IPS DF 19.7 (cell line): ENCODE measurements around the gene CIDEC.
"Not testable (repeated sequence)": the region's sequence is repeated elsewhere in the genome, so short reads cannot be mapped to it uniquely, and the experiment has no call there.

Experiments
- DNase-seq: peaks from one replicate; pipeline ENCODE4 v3.0.0-alpha.2; 2013; ENCODE audit warnings: low read depth, low spot score

The CIDEC gene

DNA sequence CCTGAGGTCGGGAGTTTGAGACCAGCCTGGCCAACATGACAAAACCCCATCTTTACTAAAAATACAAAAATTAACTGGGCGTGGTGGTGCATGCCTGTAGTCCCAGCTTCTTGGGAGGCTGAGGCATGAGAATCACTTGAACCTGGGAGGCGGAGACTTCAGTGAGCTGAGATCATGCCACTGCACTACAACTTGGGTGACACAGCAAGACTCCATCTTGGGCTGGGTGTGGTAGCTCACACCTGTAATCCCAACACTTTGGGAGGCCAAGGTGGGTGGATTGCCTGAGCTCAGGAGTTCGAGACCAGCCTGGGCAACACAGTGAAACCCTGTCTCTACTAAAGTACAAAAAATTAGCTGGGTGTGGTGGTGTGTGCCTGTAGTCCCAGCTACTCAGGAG, 3.8 kb downstream of the CIDEC start:
- DNase-seq: not testable (repeated sequence)

DNA sequence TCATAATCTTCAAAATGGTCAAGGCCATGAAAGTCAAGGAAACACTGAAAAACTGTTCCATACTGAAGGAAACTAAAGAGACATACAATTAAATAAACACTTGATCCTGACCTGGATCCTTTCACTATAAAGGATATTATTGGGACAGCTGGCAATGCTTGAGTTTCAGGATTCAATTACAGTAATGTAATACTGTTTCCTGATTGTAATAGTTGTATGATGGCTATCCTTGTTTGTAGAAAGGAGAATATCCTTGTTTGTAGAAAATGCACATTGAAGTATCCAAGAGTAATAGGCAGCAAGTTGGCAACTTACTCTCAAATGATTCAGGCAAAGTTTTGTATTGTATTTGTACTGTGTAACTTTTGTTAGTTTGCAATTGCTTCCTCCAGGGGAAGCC, 4.6 kb downstream of the CIDEC start:
- no peak for DNase-seq

- not testable (repeated sequence) for DNase-seq
These were observed 8.0 kb downstream of the CIDEC start for GRCh38 chr3:9872067-9872466.

- no peak for DNase-seq
These were observed 9.1 kb downstream of the CIDEC start for GRCh38 chr3:9870978-9871377.

DNA sequence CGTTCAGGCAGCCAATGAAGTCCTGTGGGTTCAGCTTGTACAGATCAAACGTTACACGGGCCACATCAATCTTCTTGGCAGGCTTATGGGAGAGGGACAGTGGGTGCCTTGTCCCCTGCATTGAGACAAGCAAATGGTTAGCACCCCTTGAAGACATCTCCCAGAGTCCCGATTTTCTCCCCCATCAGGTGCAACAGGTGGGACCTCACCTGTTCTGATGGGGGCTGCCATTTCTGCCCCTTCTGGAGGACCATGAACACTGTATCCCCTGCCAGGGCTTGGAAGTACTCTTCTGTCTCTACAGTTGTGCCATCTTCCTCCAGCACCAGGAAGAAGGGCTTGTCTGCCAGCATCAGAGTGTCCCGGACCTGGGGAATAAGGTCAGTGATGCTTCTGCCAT, 10.1 kb downstream of the CIDEC start:
- no peak for DNase-seq

- no peak for DNase-seq
These were observed 12.9 kb downstream of the CIDEC start for GRCh38 chr3:9867106-9867505.

DNA sequence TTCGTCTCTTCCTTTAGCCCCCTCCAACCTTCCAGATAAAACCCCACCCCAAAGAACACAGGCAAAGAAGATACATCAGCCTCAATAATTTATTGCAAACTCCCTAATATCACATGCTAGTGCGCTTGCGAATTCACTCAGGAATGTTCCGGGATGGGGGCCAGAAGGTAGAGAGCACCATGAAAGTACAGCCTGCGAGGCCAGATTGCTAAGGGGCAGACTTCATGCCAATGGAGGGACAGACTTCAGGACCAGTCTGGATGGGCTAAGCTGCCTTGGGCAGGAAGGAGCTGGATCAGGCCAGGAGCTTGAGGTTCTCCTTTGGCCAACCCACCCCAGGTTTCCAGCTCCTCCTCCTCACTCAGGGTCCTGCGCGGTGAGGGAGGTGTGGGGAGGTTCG, 13.4 kb downstream of the CIDEC start:
- no peak for DNase-seq

- not testable (repeated sequence) for DNase-seq
These were observed 14.9 kb downstream of the CIDEC start for GRCh38 chr3:9865125-9865637.

DNA sequence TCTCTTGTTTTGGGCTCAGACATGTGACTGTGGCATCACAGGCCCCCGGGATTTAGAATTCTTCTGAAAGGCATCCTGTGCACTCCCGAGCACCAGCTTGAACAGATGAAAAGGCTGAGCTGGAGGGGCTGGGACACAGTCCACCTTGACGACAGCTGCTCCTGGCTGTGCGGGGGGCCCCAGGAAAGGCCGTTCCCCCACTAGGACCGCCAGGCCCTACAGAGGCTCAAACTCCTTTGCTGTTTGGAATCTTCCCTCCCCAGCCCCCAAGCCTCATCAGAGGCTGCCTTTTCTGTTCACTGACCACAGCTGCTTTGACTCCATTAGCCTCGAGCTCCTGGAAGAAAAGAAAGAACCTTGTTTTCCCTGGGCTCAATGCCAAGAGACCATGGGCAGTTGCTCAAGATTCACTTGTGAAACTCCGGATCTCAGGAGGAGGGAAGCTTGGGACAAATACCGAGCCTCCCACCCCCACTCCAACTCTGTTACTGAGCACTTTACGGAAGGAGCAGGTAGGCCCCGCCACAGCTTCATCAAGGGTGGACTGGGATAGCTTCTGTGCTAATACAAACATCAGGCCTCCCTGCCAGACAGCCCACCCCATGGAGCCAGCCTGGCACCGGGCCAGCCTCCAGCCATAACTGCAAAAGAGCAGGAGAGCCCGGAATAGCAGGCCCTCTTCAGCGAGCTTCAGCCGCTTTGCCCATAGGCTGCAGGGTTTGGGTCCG, 15.7 kb downstream of the CIDEC start:
- no peak for DNase-seq

- no peak for DNase-seq
These were observed 16.8 kb downstream of the CIDEC start for GRCh38 chr3:9863058-9863772.

DNA sequence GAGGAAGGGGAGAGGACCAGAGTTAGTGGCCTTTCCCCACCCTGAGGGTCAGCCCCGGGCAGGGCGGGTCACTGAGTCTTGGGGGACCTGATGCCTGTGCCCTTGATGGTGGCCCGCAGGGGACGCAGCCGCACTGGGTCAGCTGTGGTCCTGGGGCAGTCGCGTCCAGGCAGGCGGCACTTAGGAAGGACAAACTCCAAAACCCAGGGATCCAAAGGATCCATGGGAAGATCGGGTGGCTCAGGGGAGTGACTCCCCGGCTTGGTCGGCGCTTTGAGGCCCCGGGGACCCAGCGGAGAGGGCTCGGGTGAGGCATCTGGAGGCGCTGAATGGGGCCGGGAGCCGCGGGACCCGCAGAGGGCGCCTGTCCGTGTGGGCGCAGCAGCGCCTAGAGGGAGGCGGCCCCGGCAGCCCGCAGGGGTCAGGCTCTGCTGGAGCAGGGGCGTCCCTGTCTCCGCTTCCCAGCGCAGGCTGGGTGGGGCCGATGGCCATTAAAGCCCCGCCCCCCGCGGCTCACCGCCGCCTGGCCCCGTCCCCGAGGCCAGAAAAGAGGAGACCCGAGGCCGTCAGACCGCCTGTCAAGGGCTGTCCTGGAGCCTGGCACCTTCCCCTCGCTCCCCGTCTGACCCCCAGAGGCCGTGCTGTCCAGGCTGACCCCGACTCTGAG, 17.5 kb downstream of the CIDEC start:
- DNase-seq: no peak

GRCh38 chr3:9861626-9862130, 18.4 kb downstream of the CIDEC start:
- DNase-seq: no peak

GRCh38 chr3:9861201-9861600, 18.9 kb downstream of the CIDEC start:
- DNase-seq: no peak

DNA sequence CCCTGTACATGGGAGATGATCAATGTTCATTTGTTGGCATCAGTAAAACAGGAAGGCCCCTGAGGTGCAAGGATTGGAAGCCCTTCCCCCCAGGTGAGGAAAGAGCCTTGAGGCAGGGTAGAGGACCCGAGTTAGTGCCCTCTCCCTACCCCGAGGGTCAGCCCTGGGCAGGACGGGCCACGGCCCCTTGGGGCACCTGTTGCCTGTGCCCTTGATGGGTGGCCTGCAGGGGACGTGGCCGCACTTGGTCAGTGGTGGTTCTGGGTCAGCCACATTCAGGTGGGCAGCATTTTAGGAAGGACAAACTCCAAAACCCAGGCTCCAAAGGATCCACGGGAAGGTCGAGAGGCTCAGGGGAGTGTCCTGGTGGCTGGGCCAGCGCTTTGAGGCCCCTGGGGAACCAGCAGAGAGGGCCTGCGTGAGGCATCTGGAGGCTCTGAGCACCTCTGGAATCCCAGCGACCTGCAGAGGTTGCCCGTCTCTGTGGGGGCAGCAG, 20.5 kb downstream of the CIDEC start:
- DNase-seq: no peak

DNA sequence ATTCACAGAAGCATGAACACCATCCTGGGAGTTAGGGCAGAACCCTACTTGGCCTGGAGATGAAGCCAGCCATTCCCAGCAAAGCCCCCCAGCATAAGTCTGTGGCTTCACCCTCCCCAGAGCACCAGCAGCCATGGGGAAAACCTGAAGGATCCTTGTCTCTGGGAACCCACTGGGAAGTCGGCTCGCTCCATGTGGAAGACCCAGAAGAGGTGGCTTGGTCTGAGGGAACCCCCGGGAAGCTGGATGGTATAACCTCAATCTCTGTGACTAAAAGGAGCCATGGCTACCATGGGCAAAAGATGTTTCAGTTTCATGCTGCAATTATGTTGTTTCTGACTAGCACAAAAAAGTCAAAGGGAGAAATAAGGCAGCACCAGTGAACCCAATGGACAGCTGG, 24.5 kb downstream of the CIDEC start:
- DNase-seq: no peak

DNA sequence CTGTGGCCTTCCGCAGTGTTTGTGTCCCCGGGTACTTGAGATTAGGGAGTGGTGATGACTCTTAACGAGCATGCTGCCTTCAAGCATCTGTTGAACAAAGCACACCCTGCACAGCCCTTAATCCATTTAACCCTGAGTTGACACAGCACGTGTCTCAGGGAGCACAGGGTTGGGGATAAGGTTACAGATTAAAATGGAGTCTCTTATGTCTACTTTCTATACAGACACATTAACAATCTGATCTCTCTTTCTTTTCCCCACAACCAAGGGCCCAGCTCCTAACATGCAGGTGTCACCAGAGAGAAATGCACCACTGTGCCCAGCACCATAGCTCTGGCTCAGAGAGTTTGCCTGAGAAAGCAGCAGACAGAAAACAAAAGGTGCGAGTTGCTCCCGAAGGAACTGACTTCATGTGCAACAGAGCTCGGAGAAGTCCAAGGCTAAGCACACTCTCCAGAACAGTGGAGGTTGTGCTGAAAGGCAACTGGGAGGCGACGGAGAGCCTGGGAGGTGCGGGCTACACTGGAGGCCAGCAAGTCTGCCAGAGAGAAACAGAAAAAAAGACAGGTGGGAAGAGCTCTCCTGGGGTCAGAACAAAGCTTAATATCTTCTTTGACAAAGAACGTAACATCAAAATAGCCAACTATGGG, 25.6 kb downstream of the CIDEC start:
- DNase-seq: not testable (repeated sequence)

GRCh38 chr3:9852528-9852927, 27.5 kb downstream of the CIDEC start:
- no peak for DNase-seq

DNA sequence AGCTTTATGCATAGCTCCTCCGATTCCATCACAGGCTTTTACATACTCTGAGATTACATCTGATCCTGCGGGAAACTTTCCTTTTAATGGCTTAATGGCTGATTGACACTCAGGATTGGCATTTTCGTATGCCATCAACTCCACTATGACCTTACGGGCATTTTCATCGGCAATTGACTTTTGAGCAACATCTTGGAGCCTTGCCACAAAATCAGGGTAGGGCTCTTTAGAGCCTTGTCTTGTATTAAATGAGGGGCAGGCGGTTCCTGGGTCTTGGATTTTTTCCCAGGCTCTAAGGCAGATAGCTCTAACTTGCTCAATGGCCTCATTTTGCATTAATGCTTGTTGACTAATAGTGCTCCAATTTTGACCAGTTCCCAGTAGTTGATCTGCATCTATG, 28.1 kb downstream of the CIDEC start:
- DNase-seq: not testable (repeated sequence)

- DNase-seq: not testable (repeated sequence)
These were observed 28.7 kb downstream of the CIDEC start for GRCh38 chr3:9851383-9851782.

GRCh38 chr3:9848860-9849259, 31.2 kb downstream of the CIDEC start:
- not testable (repeated sequence) for DNase-seq

DNA sequence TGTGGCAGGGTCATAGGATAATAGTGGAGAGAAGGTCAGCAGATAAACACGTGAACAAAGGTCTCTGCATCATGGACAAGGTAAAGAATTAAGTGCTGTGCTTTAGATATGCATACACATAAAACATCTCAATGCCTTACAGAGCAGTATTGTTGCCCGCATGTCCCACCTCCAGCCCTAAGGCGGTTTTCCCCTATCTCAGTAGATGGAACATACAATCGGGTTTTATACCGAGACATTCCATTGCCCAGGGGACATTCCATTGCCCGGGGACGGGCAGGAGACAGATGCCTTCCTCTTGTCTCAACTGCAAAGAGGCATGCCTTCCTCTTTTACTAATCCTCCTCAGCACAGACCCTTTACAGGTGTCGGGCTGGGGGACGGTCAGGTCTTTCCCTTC, 32.2 kb downstream of the CIDEC start:
- DNase-seq: not testable (repeated sequence)
